GM10847 (cell line): Measurements from ENCODE around the gene MYO1E.

ENCODE experiments used
- POLR2A ChIP-seq: IDR thresholded peaks from 2 replicates; pipeline ENCODE4 v1.6.1; 2011; ENCODE audit not compliant: insufficient read length; ENCODE audit errors: extremely low read depth

MYO1E gene

DNA sequence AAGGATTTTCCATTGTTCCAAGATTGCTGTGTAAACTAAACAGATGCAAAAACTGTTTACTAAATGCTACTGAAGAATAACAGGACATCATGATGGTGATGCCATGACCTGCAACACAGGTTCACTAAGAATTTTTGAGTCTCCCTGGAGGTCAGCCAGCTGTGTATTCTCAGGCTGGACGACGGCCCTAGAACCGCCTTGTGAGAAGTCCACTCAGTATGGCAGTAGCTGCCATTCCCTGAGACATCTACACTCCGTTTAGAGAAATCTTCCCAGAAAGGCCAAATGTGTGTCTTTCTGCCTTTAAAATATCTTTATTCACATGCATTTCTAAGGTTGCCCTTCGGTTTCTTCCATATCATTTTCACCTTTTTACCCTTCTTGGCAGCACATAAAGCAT is 63.3 kb downstream of the MYO1E start:
- no peak for TF ChIP-seq POLR2A

DNA sequence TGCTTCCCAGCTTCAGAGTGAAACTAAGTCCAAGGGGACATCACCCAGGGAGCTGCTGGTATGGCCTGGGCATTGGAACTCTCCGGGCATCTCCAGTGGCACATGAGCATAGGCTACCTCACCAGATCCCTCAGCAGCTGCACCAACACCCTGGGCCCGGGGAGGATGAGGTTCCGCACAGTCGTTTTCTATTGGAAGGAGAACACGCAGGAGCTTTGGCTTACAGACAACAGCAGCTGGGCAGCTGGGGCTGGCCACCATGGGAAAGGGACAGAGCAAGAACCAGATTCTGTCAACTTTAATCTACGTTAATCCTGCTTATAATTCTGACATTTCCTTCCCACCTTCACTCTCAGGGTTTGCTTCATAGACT is 65.5 kb downstream of the MYO1E start:
- no peak for TF ChIP-seq POLR2A

DNA sequence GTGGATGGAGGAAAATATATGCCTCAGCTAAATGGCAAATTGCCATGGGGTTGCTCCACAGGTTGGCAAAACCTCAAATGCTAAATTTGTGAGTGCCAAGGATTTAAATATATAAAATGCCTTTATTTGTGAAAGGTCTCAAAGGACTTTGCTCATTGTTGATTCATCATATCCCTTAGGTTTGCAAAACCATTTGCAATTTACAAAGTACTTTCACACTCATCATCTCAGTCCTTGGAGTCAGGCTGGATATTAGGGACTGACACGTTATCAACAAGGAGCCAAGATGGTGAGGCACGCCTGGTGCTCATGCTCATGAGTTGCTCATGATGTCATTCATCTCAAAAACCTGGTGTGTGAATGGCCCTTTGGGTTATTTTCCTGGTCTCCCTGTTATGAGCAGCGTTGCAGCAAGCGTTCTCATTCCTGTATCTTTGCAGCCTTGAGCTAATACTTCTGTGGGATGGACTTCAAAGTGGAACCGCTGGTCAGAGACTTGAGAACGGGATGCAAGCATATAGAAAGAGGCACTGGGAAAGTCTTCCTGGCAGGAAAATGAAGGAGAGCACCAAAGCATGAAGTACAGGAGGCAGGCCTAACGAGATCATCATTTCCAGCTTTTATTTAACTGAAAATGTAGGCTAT is 66.0 kb downstream of the MYO1E start:
- TF ChIP-seq POLR2A, result no peak

DNA sequence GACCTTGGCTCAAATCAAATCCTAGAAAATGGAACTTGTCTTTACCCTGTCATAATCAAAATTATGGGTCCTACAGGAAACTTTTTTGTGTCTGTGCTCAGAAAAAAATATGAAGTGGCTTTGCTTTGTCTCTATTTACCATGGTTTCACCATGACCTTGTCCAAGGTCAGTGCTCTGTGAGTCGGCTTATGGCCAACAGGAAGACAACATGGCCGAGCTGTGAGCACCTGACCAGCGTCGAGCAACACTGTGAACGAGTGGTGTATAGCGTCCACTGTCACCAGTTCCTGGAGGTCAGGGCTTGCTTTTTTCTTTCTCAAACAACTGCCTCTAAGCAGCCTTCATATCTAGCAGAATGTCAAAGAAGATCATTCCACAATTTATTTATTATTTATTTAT is 67.9 kb downstream of the MYO1E start:
- no peak for TF ChIP-seq POLR2A

DNA sequence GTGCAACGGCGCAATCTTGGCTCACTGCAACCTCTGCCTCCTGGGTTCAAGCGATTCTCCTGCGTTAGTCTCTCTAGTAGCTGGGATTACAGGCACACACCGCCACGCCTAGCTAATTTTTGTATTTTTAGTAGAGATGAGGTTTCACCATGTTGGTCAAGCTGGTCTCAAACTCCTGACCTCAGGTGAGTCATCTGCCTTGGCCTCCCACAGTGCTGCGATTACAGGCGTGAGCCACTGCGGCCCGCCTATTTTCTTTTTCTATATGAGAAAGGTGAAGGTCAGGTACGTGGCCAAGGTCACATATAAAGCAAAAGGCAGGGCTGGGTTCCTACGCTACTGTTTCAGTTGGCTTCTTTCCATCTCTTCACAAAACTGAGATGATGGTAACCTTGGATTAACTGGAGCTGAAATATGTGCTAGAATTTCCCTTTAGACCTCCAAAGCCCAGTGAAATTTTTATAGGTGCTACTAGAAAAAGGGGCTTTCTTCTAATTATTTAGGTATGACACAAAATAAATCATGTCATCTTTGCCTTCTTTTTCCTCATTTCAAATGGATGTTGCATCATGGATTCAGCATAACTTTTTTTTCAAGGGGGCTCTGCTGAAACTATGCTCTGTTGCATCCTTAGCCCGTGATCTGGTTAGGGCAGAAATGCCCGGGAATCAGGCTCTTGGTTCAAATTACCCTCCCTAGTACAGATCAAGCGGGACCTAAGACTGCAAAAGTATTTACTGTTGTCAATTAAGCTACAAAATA is 68.5 kb downstream of the MYO1E start:
- TF ChIP-seq POLR2A, result no peak

DNA sequence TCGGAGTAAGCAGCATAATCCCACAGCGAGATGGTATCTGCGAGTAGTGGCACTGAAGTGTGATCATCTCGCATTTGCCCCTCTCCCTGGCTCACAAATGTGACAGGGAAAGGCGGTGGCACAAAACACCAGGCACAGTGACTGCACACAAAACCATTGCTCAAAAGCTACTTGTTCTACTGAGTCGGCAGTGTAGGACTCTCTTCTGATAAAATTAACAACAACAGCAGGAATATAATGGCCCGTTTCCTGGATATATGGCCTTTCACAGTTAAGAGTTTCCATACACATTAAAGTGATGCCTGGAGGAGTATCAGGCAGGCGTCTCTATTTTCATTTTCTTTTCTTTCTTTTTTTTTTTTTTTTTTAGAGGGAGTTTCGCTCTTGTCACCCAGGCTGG is 69.0 kb downstream of the MYO1E start:
- TF ChIP-seq POLR2A, result no peak

DNA sequence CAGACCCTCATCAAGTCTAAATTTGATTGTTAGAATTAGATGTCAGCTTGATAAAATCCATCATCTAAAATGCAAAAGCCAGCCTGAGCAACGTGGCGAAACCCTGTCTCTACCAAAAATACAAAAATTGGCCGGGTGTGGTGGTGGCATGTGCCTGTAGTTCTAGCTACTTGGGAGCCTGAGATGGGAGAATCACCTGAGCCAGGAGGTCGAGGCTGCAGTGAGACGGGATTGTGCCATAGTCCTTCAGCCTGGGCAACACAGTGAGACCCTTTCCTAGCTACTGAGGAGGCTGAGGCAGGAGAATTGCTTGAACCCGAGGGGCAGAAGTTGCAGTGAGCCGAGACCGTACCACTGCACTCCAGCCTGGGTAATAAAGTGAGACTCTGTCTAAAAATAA is 69.5 kb downstream of the MYO1E start:
- TF ChIP-seq POLR2A, result no peak

DNA sequence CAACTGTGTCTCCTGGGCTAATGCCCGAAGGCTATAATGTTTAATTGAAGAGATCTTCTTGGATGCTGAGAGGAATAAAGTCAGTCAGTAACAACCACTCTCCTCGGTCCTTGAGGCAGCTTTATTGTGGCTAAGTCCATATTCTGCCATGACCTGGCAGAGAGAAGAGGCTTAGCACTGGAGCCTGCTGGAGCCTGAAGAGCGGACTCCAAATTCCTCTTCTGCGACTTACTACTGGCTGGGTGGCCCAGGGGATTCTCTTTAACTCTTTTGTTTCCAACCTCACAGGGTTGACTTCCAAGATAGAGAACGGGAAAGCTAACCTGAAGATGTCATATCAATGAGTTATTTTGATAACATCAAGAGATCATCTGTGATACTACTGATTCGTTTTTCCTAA is 71.1 kb downstream of the MYO1E start:
- TF ChIP-seq POLR2A, result no peak

DNA sequence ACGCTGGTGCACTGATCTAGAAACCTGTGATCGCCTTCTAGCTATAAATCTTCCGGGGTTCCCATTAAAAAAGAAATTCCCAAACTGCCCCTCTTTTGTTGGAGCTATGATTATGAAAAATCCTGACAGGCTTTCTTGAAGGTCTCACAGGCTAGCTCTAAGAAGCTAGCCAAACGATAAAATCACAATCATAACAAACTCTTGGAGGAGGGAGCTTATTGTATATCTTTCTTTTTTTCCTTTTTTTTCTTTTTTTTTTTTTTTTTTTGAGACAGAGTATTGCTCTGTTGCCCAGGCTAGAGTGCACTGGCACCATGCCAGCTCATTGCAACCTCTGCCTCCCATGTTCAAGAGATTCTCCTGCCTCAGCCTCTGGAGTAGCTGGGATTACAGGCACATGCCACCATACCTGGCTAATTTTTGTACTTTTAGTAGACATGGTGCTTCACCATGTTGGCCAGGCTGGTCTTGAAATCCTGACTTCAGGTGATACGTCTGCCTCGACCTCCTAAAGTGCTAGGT is 72.0 kb downstream of the MYO1E start:
- TF ChIP-seq POLR2A, result no peak

DNA sequence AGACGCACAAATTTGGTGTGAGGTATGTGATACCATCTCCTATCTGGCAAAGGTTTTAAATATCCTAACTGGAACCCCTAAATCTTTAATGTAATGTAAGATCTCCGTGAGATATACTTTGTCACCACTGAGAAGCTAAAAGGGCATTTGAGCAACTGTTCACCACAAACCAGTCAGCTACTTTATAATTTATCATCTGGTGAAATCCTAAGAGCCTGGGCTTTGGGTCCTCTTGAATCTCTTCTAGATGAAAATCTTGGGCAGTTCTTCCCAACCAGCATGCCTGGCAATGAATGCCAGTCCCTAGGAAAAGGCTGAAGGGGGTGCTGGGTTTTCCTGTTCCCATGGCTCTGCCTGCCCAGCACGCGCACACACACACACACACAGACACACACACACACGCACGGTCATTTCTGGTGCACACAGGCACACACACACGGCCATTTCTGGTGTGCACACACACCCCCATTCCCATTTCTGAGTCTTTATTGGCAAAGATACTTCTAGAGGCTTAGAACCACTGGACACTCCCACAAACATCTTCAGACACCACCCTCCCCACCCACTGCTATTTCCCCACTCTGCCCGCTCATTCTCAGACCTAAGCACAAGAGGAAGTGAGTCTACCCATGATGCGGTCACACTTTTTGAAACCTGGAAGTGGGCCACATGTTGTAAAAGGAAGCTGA is 72.6 kb downstream of the MYO1E start:
- no peak for TF ChIP-seq POLR2A

DNA sequence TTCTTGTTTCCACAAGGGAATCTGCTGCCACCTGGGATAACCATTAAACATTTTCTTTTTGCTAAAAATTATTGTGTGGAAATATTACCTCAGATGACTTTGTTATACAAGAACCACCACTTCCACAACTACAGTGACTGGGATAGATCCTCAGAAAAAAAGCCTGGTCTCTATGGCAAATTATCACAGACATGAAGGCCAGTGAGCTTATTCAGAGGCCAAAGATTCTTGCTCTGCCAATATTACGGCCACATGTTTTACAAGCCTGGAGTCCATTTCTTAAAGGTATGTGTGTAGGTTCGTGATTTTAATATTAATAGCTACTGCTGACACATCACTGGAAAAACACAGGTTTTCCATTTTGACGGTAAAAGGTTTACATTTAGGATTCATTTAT is 73.8 kb downstream of the MYO1E start:
- TF ChIP-seq POLR2A, result no peak

DNA sequence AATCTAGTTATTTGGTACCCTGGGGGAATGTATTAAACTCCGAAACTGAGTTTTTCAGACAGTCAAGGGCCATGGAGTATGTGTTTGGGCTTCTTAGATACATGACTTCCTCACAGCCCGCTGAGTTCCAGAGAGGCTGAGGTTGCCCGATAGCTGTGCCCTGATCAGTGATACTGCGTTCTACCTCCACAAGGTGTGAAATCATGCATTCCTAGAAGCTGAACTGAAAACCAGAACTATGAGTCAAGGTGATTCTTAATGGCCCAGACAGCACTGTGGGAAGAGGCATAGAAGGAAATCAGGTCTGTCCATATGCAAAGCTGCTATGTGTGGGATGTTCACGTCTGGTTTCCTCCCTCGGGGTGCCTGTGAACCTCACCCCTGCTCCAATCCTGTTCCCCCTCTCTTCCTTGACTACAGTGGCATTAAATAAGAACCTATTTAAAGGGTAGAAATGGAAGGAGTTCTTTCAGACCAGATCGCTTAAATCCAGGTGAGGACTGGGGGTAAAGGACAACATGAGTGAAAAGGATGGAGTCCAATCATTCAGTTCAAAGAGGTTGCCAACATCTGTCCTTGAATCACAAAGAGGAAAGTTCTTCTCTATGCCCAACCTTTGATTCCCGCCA is 74.3 kb downstream of the MYO1E start:
- no peak for TF ChIP-seq POLR2A

DNA sequence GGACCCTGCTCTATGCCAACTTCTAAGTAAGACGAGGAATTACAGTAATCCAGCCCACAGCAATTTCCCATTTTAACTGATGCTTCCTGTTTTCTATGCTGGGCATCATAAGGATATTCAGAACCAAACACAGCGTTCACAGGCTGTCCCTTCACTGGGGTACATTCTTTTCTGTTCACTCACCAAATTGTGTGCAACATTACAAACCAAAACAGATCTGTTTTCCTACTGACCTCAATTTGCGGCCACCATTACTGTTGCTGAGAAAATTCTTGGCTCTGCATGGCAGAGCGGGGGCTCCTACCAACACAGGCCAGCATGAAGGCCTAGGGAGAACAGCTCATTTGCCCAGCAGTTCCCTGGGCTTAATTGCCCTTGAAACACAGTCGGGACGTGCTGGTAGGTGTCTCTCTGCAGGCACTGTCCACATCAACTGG is 76.5 kb downstream of the MYO1E start:
- TF ChIP-seq POLR2A, result no peak

DNA sequence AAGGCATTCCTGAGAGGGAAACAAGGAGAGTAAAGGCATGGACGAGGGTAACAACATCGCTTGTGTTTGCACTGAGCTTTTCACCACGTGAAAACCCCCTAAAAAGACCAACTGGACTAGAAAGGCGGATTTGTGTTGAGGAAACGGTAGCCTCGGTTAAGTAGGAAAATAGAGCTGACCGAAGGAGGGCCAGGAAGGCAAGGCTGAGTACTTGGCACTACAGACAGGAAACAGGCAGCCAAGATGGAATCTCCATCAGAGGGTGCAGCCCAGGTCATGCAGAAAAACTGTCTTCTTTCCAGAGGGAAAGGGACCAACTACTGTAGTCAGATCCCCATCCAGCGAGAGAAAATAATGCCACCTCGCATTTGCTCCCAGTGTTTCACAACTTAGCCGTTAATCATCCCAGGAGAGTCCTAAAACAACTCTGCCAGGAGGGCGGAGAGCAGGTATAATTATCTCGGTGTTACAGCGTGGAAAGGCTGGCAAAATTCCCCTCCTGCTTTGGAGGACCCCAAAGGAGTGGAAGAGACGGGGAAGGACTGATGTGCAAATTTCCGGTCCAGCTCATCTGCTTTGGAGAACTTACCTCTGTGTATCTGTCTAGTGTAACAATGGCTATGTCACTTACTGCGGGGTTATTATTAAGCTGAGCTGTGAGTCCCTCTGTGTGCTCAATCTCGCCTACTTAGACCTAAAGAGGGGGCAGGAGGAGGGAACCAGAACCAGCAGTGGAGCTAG is 77.2 kb downstream of the MYO1E start:
- no peak for TF ChIP-seq POLR2A
